ENCODE measurements around the gene PADI1.

The PADI1 gene

GRCh38 chr1:17272646-17273045, 67.7 kb downstream of the PADI1 start:
- DNase-seq (ENCODE audit: low spot score), result no peak

- no peak for DNase-seq (ENCODE audit: low spot score)
These were observed 68.2 kb downstream of the PADI1 start for GRCh38 chr1:17273096-17273495.

GRCh38 chr1:17274186-17275170, 69.5 kb downstream of the PADI1 start:
- DNase-seq (ENCODE audit: low spot score), result no peak

- DNase-seq (ENCODE audit: low spot score), result no peak
These were observed 71.6 kb downstream of the PADI1 start for GRCh38 chr1:17276568-17276967.

- no peak for DNase-seq (ENCODE audit: low spot score)
These were observed 72.7 kb downstream of the PADI1 start for GRCh38 chr1:17277511-17278159.

GRCh38 chr1:17278996-17279830, 74.3 kb downstream of the PADI1 start:
- DNase-seq (ENCODE audit: low spot score), result no peak

GRCh38 chr1:17280436-17280835, 75.5 kb downstream of the PADI1 start:
- no peak for DNase-seq (ENCODE audit: low spot score)

- no peak for DNase-seq (ENCODE audit: low spot score)
These were observed 76.0 kb downstream of the PADI1 start for GRCh38 chr1:17280894-17281293.

- no peak for DNase-seq (ENCODE audit: low spot score)
These were observed 76.8 kb downstream of the PADI1 start for GRCh38 chr1:17281775-17282181.

GRCh38 chr1:17282836-17283235, 77.9 kb downstream of the PADI1 start:
- no peak for DNase-seq (ENCODE audit: low spot score)

GRCh38 chr1:17286646-17287045, 81.7 kb downstream of the PADI1 start:
- no peak for DNase-seq (ENCODE audit: low spot score)

GRCh38 chr1:17287130-17287776, 82.3 kb downstream of the PADI1 start:
- no peak for DNase-seq (ENCODE audit: low spot score)

GRCh38 chr1:17289721-17290120, 84.8 kb downstream of the PADI1 start:
- no peak for DNase-seq (ENCODE audit: low spot score)

- no peak for DNase-seq (ENCODE audit: low spot score)
These were observed 85.6 kb downstream of the PADI1 start for GRCh38 chr1:17290553-17290952.

- no peak for DNase-seq (ENCODE audit: low spot score)
These were observed 87.6 kb downstream of the PADI1 start for GRCh38 chr1:17292299-17293160.

- no peak for DNase-seq (ENCODE audit: low spot score)
These were observed 88.9 kb downstream of the PADI1 start for GRCh38 chr1:17293681-17294425.

- DNase-seq (ENCODE audit: low spot score), result no peak
These were observed 90.4 kb downstream of the PADI1 start for GRCh38 chr1:17295292-17295691.
